HG03060 (cell line): ENCODE measurements around the gene NPAS2.

Source experiments
- ATAC-seq: cut with Tn5 transposase; IDR thresholded peaks from one replicate; pipeline ENCODE4 v1.9.1; 2021; ENCODE audit warnings: low read depth, moderate number of reproducible peaks; ENCODE audit not compliant: unreplicated experiment

The NPAS2 gene

DNA sequence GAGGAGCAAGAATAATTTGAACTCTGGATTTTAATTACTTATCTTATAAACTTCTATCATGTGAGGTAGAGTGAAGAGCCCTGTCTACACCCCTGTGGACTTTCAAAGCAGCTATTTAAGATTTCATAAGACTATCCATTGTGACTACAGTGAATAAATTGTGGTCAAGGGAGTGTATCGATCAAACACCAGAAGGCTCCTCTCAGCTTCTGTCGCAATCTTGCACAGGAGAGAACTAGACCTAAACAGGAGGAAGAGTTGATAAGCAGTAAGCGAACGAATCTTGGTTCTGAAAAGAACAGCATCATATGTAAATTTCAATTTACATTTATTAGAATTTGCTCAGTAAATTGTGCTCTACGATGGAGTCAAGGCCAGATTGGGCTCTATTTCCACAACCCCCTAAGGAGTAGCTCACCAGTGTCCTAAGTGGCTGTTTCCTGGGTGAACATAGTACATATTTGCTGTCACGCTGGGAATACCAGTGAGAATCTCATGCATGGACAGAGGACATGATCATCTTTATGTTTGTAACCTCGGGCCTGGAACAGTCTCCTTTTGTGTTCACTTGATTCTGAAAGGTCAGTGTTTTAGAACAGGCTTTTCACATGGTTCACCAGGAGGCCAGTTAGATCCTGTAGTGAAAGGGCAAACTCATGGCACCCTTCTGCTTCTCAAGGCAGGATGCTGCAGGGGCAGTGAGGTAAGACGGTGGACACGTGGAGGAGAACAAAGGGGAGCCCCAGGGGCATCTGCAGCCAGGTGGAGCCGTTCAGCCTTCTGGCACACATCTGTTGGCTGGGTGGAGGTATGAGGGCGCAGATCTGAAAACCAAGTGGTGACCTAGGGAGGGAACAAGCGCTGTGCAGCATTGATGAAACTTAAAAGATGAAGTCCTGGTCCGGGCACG is 33.3 kb downstream of the NPAS2 start:
- no peak for ATAC-seq

DNA sequence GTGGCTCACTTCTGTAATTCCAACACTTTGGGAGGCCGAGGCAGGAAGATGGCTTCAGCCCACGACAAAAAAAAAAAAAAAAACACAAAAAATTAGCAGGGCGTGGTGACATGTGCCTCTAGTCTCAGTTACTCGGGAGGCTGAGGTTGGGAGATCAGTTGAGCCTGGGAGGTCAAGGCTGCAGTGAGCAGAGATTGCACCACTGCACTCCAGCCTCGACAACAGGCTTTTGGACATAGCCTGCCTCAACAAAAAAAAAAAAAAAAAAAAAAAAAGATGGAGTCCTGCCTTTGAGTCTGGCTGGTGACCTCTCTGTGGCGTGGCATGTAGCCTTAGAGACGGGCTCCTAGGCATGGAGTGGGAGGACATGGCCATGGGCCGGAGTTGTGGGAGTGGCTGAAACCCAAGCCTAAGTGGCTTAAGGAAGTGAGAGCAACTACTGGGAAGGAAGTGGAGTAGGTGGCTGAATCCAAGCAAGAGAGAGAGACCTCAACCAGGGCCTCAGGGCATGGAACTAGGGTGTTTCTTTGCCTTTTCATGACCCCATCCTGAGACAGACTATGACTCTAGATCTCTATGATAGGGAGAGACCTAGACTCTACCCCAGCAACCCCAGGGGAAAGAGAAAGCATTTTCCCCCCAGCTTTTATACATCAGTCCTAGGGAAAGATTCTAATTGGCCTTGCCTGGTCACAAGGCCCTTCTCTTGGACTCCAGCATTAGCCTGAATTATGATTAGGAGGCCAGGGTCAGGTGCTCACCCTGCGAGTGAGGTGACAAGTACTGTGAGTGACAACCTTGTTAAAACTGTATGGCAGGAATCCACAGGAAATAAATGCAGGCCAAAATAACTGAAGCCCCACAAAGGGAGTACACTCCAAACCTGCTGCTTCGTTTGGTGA is 34.2 kb downstream of the NPAS2 start:
- ATAC-seq, result no peak

DNA sequence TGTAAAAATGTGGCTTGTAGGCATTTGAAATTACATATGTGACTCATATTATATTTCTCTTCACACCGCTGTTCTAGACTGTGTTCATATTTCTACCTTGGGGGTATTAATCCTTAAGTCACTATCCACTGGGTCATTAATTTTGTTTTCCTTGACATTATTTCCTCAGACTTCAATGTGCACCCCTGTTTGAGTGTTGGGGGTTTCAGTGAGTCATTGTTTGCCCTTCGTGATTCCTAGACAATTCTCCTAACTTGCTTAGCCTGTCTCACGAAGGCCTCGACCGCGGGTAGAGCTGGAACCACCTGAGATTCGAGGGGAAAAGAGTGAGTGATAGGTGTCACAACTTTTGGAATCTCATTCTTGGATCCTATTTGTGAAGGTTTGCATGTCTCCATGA is 35.1 kb downstream of the NPAS2 start:
- no peak for ATAC-seq

DNA sequence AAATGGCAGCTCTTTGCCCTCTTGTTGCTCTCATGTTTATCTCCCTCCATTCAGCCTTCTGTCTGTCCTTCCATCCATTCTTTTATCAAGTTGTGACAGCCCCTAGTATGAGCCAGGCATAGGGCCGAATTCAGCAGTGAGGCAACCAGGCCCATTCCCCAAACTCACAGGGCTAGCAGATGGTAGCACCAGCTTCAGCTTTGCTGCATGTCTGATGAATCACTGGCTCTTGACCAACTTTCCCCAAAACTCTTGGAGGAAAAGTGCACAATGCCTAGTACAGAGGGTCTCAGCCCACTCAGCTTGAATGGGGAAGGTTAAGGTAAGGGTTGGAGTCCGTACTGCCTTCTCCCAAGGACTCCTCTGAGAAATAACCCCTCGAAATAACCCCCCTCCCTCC is 35.7 kb downstream of the NPAS2 start:
- no peak for ATAC-seq

DNA sequence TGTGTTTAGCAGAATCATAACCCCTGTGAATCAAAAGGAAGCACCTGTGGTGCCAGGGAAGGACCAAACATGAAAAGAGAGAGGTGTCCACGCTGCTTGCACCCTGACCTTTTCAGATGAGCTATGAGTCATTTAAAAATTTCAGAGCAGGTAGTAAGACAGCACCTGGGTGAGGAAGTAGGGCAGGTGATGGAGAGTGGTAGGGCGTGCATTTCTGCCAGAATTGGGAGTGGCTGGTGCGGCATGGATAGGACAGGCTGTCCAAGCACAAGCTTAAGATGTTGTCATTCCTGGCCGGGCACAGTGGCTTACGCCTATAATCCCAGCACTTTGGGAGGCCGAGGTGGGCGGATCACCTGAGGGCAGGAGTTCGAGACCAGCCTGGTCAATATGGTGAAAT is 36.8 kb downstream of the NPAS2 start:
- ATAC-seq, result no peak

DNA sequence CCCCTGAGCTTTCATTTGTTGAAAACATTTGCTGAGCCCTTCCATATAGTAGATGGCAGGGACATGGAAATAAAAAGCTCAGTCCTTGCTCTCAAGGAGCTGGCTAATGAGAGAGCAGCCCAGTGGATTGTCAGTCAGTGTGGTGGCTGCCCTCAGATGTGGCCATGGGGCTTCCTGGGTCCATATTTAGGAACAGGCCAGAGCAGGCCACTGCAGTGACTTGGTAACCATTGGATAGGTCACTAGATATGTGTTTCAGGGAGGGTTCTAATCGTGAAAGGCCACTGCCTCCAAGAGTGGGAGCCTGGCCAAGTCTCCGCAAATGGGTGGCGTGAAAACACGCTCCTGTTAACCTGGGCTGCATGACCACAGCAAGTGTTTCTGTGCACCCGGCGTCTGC is 37.4 kb downstream of the NPAS2 start:
- ATAC-seq, result no peak

DNA sequence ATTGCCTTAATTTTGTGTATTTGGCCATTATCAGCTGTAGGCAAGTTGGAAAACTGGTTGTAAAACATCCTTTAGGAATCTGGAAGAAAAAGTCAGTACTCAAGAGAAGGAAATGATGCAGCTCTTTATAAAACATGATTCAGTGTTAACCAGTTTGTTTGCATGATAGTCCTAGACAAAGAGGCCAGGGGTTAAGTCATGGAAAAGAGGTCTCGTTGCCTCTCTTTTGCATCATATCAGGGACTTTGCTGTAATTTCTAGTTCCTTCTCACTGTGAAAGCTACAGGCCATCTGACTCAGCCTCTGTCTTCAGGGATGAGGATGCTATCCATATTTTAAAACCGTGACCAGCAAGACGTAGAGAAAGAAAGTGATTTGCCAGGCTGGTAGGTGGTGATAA is 38.0 kb downstream of the NPAS2 start:
- ATAC-seq, result no peak

DNA sequence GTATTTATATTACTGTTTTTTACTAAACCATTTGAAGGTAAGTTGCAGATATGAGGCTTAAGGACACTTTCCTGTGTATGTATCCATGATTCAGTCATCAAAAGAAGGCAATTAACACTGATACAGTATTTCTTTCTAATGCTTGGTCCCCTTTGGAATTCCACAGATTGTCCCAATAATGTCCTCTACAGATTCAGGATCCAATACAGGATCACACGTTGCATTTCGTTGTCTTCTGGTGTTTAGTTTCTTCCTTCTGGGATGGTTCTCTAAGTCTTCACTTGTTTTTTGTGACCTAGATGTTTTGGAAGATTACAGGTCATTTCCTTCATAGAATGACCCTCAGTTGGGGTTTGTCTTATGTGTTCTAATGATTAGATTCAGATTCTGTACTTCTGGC is 40.0 kb downstream of the NPAS2 start:
- no peak for ATAC-seq

DNA sequence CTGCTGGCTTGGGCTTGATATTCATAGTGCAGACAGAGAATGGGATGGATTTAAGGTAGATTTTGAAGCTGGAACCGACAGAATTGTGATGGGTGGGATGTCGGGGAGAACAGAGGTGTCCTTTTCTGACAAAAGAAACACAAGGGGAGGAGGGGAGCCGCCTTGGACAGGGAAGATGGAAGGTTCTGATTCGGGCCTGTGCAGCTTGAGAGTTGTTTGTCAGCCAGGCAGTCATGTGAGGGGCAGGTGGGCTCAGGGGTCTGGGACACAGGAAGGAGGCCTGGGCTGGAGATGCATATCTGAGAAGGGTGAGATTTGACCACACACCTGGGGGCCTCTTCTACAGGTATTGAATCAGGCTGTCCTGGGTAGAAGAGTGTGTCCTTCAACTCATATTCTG is 41.4 kb downstream of the NPAS2 start:
- ATAC-seq, result no peak

DNA sequence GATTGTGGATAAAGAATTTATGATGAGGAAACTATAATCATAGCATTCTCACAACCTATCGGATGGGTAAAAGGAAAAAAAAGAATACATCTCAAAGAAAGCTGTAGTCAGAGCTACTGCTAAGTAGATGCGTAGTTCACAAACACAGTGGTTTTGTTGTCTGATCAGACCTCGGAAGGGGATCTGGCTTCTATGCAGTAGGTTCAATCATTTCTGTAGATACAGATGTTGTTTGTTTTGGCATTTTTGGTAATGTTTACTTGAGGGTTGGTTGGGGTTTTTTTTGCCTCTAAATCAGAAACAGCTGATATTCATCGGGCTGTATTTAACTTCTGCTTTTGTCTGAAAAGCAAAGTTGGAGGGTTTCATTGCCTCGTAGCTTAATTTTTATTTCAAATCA is 42.1 kb downstream of the NPAS2 start:
- no peak for ATAC-seq

DNA sequence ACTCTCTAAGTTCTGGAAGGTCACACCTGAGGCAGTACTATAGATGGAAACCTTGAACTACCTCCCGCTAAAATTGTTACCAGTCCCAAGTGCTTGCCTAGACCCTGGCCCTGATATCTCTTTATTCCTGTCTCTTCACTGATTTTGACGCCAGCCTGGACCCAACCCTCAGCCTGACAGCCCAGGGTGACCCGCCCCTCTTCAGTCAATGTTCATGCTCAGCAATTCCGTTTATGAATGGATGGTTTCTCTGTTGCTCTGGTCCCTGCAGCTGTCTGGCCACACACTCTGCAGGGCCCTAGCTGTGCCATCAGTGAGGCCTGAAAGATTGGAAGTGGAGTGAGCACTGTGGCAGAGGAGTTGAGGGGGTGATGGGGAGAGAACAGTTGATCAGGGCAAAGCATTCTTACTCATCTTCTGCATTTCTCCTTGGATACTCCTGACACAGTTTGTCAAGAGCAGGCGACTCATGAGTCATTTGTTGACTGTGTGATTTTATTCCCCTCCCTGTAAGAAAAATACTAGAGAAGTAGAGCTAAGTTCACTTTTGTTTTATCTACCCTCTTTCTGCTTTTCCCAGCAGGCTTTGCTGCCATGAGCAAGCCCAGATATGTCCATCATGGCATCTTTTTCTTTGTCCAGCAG is 46.0 kb downstream of the NPAS2 start:
- ATAC-seq, result no peak

DNA sequence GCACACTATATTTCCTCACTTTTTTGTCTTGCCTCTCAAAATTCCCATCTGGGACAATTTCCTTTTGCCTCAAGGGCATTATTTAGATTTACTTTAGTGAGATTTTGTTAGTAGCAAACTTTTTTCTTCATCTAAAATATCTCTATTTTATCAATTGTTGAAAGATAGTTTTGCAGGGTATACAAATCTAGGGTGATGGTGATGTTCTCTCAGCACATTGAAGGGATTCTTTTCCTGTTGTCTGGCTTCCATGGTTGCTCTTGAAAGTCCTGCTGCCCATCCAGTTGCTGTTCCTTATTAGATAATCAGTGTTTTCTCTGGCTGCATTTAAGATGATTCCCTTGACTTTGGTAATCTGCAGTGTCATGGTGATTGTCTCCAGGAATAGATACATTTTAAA is 48.1 kb downstream of the NPAS2 start:
- ATAC-seq, result no peak

DNA sequence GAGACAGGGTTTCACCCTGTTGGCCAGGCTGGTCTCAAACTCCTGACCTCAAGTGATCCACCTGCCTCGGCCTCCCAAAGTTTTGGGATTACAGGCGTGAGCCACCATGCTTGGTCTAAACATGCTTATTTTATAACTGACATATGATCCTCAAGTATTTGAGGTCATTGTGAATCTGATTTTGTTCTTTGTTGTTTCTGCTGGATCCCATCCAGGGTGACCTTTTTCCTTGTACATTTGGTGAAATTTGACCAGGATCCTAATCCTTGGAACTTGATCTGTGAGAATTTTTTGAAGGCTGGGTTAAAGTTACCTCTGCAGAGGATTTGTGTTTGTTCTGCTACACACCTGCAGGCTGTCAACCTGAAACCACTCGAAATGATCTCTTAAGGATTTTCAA is 49.2 kb downstream of the NPAS2 start:
- ATAC-seq, result no peak

DNA sequence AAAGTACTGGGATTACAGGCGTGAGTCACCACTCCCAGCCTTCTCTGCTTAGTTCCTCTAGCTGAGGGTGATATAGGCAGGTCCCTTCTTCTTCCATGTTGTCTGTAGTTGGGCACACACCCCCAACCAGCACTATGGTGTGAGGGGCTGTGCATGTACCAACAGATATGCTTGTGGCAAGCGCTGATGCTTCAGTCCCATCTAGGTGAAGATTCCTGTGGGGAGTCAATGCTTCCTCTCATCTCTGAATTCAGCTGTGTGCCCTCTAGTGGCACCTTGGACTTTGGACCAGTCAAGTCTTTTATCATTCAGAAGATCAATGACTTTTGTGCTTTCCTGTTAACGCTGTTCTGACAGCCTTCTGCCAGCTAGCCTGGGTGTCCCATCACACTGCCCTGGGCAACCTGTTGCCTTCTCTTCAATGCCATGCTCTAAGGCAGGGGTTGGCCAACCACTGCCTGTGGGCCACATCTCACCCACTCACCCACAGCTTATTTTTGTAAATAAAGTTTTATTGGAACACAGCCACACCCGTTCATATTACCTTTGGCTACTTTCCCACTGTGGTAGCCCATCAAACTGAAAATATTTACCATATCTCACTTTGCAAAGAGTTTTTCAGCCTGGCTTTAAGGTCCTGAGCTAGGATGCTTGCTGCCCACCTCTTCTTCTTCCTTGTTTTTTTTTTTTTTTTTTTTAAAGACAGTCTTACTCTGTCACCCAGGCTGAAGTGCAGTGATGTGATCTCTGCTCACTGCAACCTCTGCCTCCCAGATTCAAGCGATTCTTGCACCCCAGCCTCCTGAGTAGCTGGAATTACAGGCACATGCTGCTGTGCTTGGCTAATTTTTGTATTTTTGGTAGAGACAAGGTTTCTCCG is 51.0 kb downstream of the NPAS2 start:
- no peak for ATAC-seq

DNA sequence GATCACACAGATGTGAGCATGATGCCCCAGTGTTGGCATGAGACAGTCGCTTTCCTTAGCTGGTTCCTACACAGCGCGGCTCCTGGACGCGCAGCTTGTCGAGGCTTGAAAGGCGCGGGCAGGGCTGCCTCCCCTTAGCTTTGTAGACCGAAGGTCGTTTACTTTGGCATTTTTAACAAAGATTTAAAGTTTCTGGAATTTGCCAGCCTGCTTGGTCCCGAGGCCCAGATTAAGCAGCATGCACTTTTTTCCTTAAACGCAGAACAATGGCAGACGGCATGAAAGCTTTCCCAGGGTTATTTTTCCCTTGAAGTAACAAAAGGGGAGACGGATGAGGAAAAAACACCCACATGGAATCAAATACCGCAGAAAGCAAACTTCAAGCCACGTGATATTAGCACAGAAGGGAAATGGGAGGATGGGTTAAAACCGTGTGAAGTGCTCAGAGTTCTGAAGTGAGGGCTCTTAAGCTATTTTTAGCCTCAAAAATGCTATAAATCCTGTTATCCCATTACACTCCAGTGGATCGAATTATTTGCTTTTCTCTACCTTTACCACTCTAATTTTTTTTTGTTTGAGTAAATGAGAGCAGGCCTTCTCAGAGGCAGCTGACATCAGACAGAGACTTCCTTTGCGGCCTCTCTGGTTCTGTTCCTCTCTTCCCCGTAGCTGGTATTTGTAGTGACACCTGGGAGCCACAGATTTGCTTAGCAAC is 55.7 kb downstream of the NPAS2 start:
- no peak for ATAC-seq

DNA sequence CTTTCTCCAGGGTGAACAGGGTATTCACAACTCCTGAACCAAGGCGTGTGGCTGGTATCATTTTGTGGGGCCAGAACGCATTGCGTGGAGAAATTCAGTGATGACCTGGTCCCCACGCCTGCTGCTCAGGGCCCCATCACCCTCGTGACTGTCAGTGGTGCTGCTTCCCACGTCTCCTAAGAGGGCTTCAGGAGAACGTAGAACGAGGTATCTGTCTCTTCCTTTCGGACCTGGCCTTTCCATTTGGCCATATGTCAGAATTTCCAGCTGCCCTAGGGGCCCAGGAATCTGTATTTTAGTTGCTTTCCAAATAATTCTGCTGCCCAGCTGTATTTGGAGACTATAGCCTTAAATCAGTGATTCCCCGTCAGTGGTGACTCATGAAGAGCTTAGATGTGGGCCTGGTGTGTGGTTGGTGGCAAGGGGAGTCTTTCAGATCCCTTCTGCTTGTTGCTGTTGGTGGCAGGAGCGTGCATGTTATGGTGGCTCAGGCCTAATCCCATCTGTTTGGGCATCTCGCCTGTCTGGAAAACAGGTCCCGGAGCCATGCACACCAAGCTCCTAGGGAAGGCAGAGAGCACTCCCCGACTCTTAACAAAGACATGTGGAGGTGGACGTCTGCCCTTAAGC is 56.4 kb downstream of the NPAS2 start:
- no peak for ATAC-seq

DNA sequence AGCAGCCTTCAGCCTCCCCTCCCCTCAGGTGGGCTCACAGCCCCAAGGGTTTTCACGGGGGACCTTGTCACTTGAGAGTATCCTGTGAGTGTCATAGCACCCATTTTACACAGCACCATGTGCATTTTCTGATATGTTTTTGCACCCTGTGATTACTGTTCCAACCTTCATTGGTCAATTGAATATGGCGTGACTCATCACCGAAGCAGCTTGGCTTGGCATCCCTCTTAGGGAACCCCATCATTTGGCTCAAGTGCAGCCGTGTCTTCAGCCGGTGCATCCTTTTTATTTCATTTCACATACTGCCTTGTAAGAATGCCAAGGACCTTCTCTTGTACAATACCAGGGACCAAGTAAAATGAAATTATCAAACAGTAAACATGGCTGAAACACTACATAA is 57.6 kb downstream of the NPAS2 start:
- no peak for ATAC-seq

DNA sequence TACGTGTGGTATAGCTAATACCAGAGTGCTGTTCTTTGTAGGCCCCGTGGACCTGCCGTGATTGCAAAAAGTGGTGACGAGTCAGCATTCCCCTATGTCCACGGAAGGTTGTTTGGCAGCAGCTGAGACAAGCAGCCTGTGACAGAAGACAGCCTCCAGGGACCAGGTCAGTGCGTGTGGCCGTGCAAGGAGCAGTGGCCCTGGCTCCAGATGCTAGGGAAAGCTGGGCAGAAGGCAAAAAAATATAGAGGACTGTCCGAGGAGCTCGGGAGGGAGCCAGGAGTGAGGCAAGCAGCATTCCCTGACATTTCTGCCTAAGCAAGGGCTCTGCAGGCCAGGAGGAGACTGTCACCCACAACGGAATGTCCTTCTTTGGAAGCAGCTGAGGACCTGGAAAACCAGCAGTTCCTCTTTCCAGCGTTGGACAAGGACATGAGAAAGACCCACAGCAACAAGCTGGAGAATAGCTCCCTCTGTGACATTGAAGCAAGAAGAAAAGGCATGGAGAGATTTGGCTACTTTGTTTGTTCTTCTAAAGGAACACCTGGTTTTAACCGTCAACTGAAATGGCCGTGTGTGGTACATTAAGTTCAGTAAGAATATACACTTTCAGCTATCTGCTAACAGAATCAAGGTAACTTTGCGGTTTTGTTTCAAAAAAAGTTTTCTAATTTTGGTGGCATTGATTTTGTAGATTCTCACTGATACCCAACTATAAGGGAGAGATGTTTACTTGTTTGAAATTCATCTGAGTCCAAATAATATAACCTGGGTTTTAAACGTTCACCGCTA is 58.3 kb downstream of the NPAS2 start:
- no peak for ATAC-seq
